Suprapubic skin (tissue), 4 donors: Measurements from ENCODE around the gene ZNF680. TPM values are rescaled to one million over a fixed set of nuclear protein-coding genes. Genes with fewer than 3 reads are reported as not detected.

Source experiments
- DNase-seq, 2 donors: peaks; one replicate each; pipeline ENCODE4 v3.0.0-alpha.2; 2019; ENCODE audit warnings: low spot score in 2 of 2
- H3K27ac ChIP-seq: fragments of 200-600 bp; sonication (generic); one replicate; pipeline ENCODE4 v1.5.1; 2019
- H3K27me3 ChIP-seq: fragments of 200-600 bp; sonication (generic); one replicate; pipeline ENCODE4 v1.5.1; 2019
- H3K36me3 ChIP-seq: fragments of 200-600 bp; sonication (generic); one replicate; pipeline ENCODE4 v1.5.1; 2019
- H3K4me1 ChIP-seq: fragments of 200-600 bp; sonication (generic); one replicate; pipeline ENCODE4 v1.5.1; 2019
- H3K4me3 ChIP-seq: fragments of 200-600 bp; sonication (generic); one replicate; pipeline ENCODE4 v1.5.1; 2019; ENCODE audit warnings: mild to moderate bottlenecking
- H3K9me3 ChIP-seq: fragments of 200-600 bp; sonication (generic); one replicate; pipeline ENCODE4 v1.5.1; 2019
- EP300 ChIP-seq: sonication (generic); formaldehyde crosslinking; IDR thresholded peaks from one replicate; pipeline ENCODE4 v1.6.1; 2017; ENCODE audit warnings: antibody characterized with exemption
- POLR2A ChIP-seq, 2 donors: fragments of 450-650 bp; IDR thresholded peaks; one replicate each; pipeline ENCODE4 v1.6.1; 2017; ENCODE audit warnings: antibody characterized with exemption in 2 of 2, mild to moderate bottlenecking in 2 of 2, moderate library complexity in 2 of 2
- POLR2AphosphoS5 ChIP-seq, 3 donors: sonication (generic); formaldehyde crosslinking; IDR thresholded peaks; one replicate each; pipeline ENCODE4 v1.6.1; 2017; ENCODE audit warnings: antibody characterized with exemption in 3 of 3
- WGBS: methylation state at CpG from one replicate; pipeline ENCODE4 v1.1.5; 2018; 5-methylcytosine and 5-hydroxymethylcytosine counted together
- total RNA-seq, 4 donors: library from RNA; depleted of rRNA; stranded (reverse); fragments of >200 nt; gene quantifications; one replicate each; pipeline ENCODE4 v1.1.0, GENCODE V29; 2016
- TF ChIP-seq, protein P1 (sequence below), 2 donors: fragments of 200-600 bp in 1 of 2; fragments of 450-650 bp in 1 of 2; sonication (generic) in 1 of 2; IDR thresholded peaks; one replicate each; pipeline ENCODE4 v1.5.1; 2016 to 2019; ENCODE audit warnings: antibody characterized with exemption in 2 of 2, mild to moderate bottlenecking in 1 of 2, moderate library complexity in 1 of 2

The ZNF680 gene
- total RNA-seq, 4 donors from 2014 or later, result 9.6 to 19.3 (median 13.1) TPM

DNA sequence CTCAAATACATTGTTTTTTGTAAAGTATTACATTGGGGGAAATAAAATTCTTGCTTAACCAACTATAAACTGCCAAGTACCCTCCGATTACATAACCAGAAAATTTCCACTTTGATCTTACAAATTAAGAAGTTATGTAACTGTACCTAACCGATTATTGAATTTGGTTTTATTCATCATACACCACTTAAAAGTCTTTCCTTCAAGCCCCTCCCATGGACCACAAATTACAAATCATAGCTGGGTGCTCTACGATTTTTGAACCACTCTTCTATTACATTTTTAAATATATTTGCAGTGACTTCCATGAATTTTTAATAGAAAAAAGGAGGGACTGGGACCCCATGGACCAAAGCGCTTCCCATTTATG is 630 bp downstream of the ZNF680 start:
- TF ChIP-seq POLR2A (IDR thresholded peaks at IDR 0.05) (no peak), EP300 (no peak), POLR2AphosphoS5 (IDR thresholded peaks at IDR 0.05) (no peak)
- TF ChIP-seq, protein P1, sequence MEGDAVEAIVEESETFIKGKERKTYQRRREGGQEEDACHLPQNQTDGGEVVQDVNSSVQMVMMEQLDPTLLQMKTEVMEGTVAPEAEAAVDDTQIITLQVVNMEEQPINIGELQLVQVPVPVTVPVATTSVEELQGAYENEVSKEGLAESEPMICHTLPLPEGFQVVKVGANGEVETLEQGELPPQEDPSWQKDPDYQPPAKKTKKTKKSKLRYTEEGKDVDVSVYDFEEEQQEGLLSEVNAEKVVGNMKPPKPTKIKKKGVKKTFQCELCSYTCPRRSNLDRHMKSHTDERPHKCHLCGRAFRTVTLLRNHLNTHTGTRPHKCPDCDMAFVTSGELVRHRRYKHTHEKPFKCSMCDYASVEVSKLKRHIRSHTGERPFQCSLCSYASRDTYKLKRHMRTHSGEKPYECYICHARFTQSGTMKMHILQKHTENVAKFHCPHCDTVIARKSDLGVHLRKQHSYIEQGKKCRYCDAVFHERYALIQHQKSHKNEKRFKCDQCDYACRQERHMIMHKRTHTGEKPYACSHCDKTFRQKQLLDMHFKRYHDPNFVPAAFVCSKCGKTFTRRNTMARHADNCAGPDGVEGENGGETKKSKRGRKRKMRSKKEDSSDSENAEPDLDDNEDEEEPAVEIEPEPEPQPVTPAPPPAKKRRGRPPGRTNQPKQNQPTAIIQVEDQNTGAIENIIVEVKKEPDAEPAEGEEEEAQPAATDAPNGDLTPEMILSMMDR (IDR thresholded peaks at IDR 0.05), result no peak
- Histone ChIP-seq H3K36me3 (peaks cover under 1% of the 10 kb centered on the region), H3K27ac (peak overlapping the region; percentile 91), H3K4me1 (peaks cover 43% of the 10 kb centered on the region), H3K4me3 (peak overlapping the region; percentile 83), H3K27me3 (no peaks in the 10 kb centered on the region), H3K9me3 (no peaks in the 10 kb centered on the region)
- 7% methylated on average over 4 of the region's 4 CpGs for WGBS
- no peak for DNase-seq

DNA sequence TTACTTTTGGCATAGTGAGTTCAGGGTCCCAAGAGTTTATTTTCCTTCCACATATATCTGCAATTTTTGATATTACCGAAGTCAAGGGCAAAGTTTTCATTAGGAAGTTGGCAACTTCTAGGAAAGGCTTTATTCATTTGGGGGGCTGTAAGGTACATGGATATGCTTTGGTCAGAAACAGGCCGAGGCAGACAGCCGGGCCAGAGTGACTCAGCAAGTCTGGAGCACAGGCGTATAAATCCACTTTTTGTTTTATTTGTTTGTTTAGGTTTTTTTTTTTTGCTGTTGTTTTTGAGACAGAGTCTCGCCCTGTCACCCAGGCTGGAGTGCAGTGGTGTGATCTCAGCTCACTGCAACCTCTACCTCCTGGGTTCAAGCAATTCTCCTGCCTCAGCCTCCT is 3.7 kb downstream of the ZNF680 start:
- DNase-seq, result no peak
- 33% methylated on average over 5 of the region's 5 CpGs for WGBS
- no peaks in the 10 kb centered on the region for H3K27me3 ChIP-seq
- H3K36me3 ChIP-seq, result peaks cover 6% of the 10 kb centered on the region
- H3K4me3 ChIP-seq, result no peak overlapping the region
- TF ChIP-seq EP300 (no peak), POLR2A (IDR thresholded peaks at IDR 0.05) (no peak), POLR2AphosphoS5 (IDR thresholded peaks at IDR 0.05) (no peak)
- TF ChIP-seq, protein P1 (IDR thresholded peaks at IDR 0.05), result no peak
- H3K4me1 ChIP-seq, result peaks cover 43% of the 10 kb centered on the region
- no peaks in the 10 kb centered on the region for H3K9me3 ChIP-seq
- H3K27ac ChIP-seq, result no peak overlapping the region

DNA sequence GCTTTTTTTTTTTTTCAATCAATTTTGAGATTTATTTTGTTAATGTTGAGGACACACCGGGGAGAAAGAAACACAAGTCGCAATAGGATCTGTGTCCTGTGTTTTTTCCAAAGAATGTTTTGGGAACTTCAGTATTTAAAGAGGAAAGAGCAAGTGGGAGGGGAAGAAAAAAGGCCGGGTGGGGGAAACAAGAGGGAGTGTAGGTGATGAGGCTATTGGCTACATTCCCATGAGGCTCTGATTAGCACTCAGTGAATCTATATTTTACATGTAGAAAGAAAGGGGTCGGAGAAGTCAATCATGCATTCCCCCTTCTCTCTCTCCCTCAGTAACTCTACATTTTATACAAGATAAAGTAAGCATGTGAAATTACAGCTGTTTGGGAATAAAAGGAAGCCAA is 4.1 kb downstream of the ZNF680 start:
- no peak overlapping the region for H3K4me3 ChIP-seq
- peaks cover 43% of the 10 kb centered on the region for H3K4me1 ChIP-seq
- no peaks in the 10 kb centered on the region for H3K9me3 ChIP-seq
- no peaks in the 10 kb centered on the region for H3K27me3 ChIP-seq
- H3K27ac ChIP-seq, result no peak overlapping the region
- 52% methylated on average over 4 of the region's 4 CpGs for WGBS
- H3K36me3 ChIP-seq, result peaks cover 6% of the 10 kb centered on the region
- TF ChIP-seq, protein P1 (IDR thresholded peaks at IDR 0.05), result no peak
- TF ChIP-seq EP300, result no peak
- no peak for TF ChIP-seq POLR2A (IDR thresholded peaks at IDR 0.05)
- TF ChIP-seq POLR2AphosphoS5 (IDR thresholded peaks at IDR 0.05), result no peak
- DNase-seq, result no peak

DNA sequence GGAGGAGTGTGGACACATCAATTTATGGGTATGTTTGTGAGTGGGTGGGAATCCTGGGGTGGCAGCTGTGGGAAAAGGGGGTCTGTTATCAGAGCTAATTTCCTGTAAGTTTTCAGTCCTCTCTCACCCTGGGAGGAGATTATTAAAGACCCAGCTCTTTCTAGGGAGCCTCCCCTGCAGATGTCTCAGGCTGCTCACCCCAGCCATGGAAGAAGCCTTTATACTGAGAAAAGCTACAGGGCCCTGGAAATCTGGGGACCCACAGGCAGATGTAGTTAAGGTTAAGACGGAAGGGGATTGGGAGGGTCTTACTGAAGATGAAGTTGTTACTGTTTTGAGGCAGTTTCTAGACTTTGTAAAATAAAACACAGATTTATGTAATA is 4.6 kb downstream of the ZNF680 start:
- Histone ChIP-seq H3K9me3 (no peaks in the 10 kb centered on the region), H3K36me3 (peaks cover 6% of the 10 kb centered on the region), H3K4me1 (peaks cover 39% of the 10 kb centered on the region), H3K27ac (no peak overlapping the region), H3K27me3 (no peaks in the 10 kb centered on the region), H3K4me3 (no peak overlapping the region)
- WGBS, result 71% methylated on average over 1 of the region's 1 CpG
- no peak for DNase-seq
- no peak for TF ChIP-seq POLR2AphosphoS5 (IDR thresholded peaks at IDR 0.05)
- TF ChIP-seq POLR2A (IDR thresholded peaks at IDR 0.05), result no peak
- TF ChIP-seq EP300, result no peak
- TF ChIP-seq, protein P1 (IDR thresholded peaks at IDR 0.05), result no peak

DNA sequence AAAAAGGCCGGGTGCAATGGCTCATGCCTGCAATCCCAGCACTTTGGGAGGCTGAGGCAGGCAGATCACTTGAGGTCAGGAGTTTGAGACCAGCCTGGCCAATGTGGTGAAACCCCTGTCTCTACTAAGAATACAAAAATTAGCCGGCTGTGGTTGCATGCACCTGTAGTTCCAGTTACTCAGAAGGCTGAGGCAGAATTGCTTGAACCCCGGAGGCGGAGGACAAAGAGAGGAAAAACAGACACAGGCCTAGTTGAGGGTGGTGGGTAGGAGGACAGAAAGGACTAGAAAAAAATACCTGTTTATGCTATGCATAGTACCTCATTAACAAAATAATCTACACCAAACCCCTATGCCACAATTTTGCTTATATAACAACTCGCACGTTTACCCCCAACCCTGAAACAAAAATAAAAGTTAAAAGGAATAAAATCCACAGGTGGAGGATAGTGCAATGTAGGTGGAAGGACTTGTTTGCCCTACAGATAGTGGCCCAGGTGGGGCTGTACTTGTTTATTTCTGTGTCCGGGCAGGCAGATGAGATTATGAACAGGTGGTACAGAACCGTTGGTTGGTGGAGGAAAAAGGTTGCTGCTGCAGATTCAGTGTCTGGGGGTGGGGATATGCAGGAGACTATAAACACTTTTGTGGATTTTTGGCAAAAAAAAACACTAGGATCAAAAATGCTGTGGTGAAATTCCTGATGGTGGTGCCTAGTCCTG is 5.1 kb downstream of the ZNF680 start:
- H3K27me3 ChIP-seq, result no peaks in the 10 kb centered on the region
- H3K4me3 ChIP-seq, result no peak overlapping the region
- H3K9me3 ChIP-seq, result no peaks in the 10 kb centered on the region
- WGBS, result 83% methylated on average over 8 of the region's 8 CpGs
- H3K4me1 ChIP-seq, result peaks cover 38% of the 10 kb centered on the region
- no peak for DNase-seq
- H3K27ac ChIP-seq, result no peak overlapping the region
- TF ChIP-seq EP300 (no peak), POLR2AphosphoS5 (IDR thresholded peaks at IDR 0.05) (no peak), POLR2A (IDR thresholded peaks at IDR 0.05) (no peak)
- TF ChIP-seq, protein P1 (IDR thresholded peaks at IDR 0.05), result no peak
- peaks cover 6% of the 10 kb centered on the region for H3K36me3 ChIP-seq
